K562 (cell line): ENCODE measurements around the gene CAPN5. TPM values are rescaled to one million over a fixed set of nuclear protein-coding genes. Genes with fewer than 3 reads are reported as not detected.

Source experiments
- ATAC-seq: fragments of 200-7000 bp; cut with Tn5 transposase; 3 replicates; pipeline ENCODE4 v1.9.1; 2020; ENCODE audit warnings: moderate library complexity
- BruUV-seq: library from RNA; stranded (reverse); fragments of 400-500 nt; replicated peaks from 2 replicates; lab custom pipeline; 2021; lab: Mats Ljungman, UMichigan
- CTCF ChIA-PET: fragments of 300-600 bp; formaldehyde crosslinking; extraction: SDS; loops from one replicate; lab custom pipeline; 2021; ENCODE audit warnings: low intra/inter-chr PET ratio; lab: Yijun Ruan, JAX
- POLR2A ChIA-PET: fragments of 300-600, 350-650 bp; sonication (Branson Sonifier 250); formaldehyde crosslinking; extraction: SDS; loops from one replicate; lab custom pipeline; 2021; ENCODE audit warnings: antibody characterized with exemption, inconsistent platforms; lab: Yijun Ruan, JAX
- DNase-seq, 4 experiments: peaks; one replicate each; pipeline versions ENCODE4 v3.0.0 to v3.0.0-alpha.2; 2011 to 2018; ENCODE audit warnings: low spot score in 3 of 4, mixed read lengths in 3 of 4; ENCODE audit errors: extremely low read depth in 1 of 4
- FAIRE-seq: peaks from 2 replicates; lab custom pipeline; 2011; peaks lifted over from hg19 to GRCh38; lab: Jason Lieb, UNC
- H2AFZ ChIP-seq: 2 replicates; pipeline ENCODE4 v1.6.0; 2011; ENCODE audit warnings: low read depth, low read length, control low read depth, inconsistent platforms
- H3K27ac ChIP-seq: fragments of 200-600 bp; 3 replicates; pipeline ENCODE4 v1.8.0; 2011; ENCODE audit warnings: low read depth, mild to moderate bottlenecking, control low read depth, inconsistent platforms, low read length, moderate library complexity, mixed read lengths; ENCODE audit errors: extremely low read depth
- H3K27me3 ChIP-seq, 2 experiments: fragments of 300-600 bp in 1 of 2; 2 replicates in 1 of 2; 3 replicates in 1 of 2; pipeline versions ENCODE4 v1.6.0 to v1.8.0; 2011; ENCODE audit warnings: inconsistent platforms in 2 of 2, low read length in 2 of 2, mild to moderate bottlenecking in 1 of 2, mixed read lengths in 1 of 2, moderate library complexity in 1 of 2; ENCODE audit not compliant: control insufficient read depth in 2 of 2, insufficient read depth in 2 of 2
- H3K36me3 ChIP-seq: fragments of 300-600 bp; 3 replicates; pipeline ENCODE4 v1.8.0; 2011; ENCODE audit warnings: mild to moderate bottlenecking, low read length, inconsistent platforms; ENCODE audit not compliant: control insufficient read depth, insufficient read depth
- H3K4me1 ChIP-seq, 2 experiments: fragments of 200-600 bp in 1 of 2; replicated peaks in 1 of 2; 2 replicates in 1 of 2; 3 replicates in 1 of 2; pipeline versions ENCODE4 v1.5.1 to v1.8.0; 2011; ENCODE audit warnings: inconsistent platforms in 2 of 2, low read length in 2 of 2, mild to moderate bottlenecking in 1 of 2, mixed read lengths in 1 of 2, moderate library complexity in 1 of 2; ENCODE audit not compliant: control insufficient read depth in 2 of 2, insufficient read depth in 2 of 2
- H3K4me2 ChIP-seq: 2 replicates; pipeline ENCODE4 v1.6.1; 2011; ENCODE audit warnings: low read length, control low read depth, inconsistent platforms, mixed read lengths; ENCODE audit not compliant: insufficient read depth
- H3K4me3 ChIP-seq: fragments of 200-600 bp; sonication (generic), shearing (Covaris generic); 2 replicates; pipeline ENCODE4 v1.5.1; 2016; ENCODE audit warnings: control low read depth, inconsistent platforms
- H3K79me2 ChIP-seq: fragments of 200-600 bp; 3 replicates; pipeline ENCODE4 v1.8.0; 2011; ENCODE audit warnings: low read length, inconsistent platforms; ENCODE audit not compliant: control insufficient read depth, insufficient read depth
- H3K9ac ChIP-seq, 2 experiments: 2 replicates each; pipeline versions ENCODE4 v1.6.0 to v1.6.1; 2011; ENCODE audit warnings: low read depth in 2 of 2, low read length in 2 of 2, control low read depth in 1 of 2, inconsistent platforms in 1 of 2, mild to moderate bottlenecking in 1 of 2, mixed read lengths in 1 of 2; ENCODE audit not compliant: insufficient read depth in 1 of 2
- H3K9me1 ChIP-seq: one replicate; pipeline ENCODE4 v1.6.0; 2011; ENCODE audit warnings: inconsistent platforms, mild to moderate bottlenecking, low read length, moderate library complexity; ENCODE audit not compliant: control insufficient read depth, insufficient read depth
- H3K9me3 ChIP-seq: replicated peaks from 2 replicates; pipeline ENCODE4 v1.5.1; 2011; ENCODE audit warnings: low read depth, low read length, inconsistent platforms; ENCODE audit not compliant: control insufficient read depth, insufficient read depth
- H4K20me1 ChIP-seq: replicated peaks from 2 replicates; pipeline ENCODE4 v1.6.1; 2011; ENCODE audit warnings: low read length, inconsistent platforms, mixed read lengths; ENCODE audit not compliant: control insufficient read depth, insufficient read depth
- BMI1 ChIP-seq: fragments of 150-350 bp; IDR thresholded peaks from 2 replicates; pipeline ENCODE4 v1.6.1; 2014; ENCODE audit warnings: low read length
- ELF4 ChIP-seq: fragments of 450-650 bp; formaldehyde crosslinking; IDR thresholded peaks from 2 replicates; pipeline ENCODE4 v1.4.0; 2022; ENCODE audit warnings: missing genetic modification characterization
- FOSL1 ChIP-seq: fragments of 200-800 bp; sonication (Bioruptor generic); conservative IDR thresholded peaks from 2 replicates; pipeline ENCODE4 v1.6.1; 2016; ENCODE audit warnings: missing genetic modification characterization, missing compliant biosample characterization
- IFI16 ChIP-seq: fragments of 250-450 bp; sonication (Bioruptor Pico); IDR thresholded peaks from 2 replicates; pipeline ENCODE4 v2.1.2; 2022; ENCODE audit warnings: mild to moderate bottlenecking, inconsistent platforms
- JUNB ChIP-seq: fragments of 450-650 bp; formaldehyde crosslinking; conservative IDR thresholded peaks from 2 replicates; pipeline ENCODE4 v1.4.0; 2020; ENCODE audit warnings: mild to moderate bottlenecking
- KLF13 ChIP-seq: fragments of 450-650 bp; IDR thresholded peaks from 2 replicates; pipeline ENCODE4 v1.6.1; 2016; ENCODE audit warnings: missing genetic modification characterization, low read depth, mild to moderate bottlenecking, missing compliant biosample characterization, moderate library complexity, borderline replicate concordance
- NR3C1 ChIP-seq: sonication (generic); formaldehyde crosslinking; IDR thresholded peaks from 2 replicates; pipeline ENCODE4 v1.8.1; 2022; ENCODE audit warnings: missing genetic modification reagents
- SMAD3 ChIP-seq: fragments of 450-650 bp; formaldehyde crosslinking; conservative IDR thresholded peaks from 2 replicates; pipeline ENCODE4 v1.4.0; 2020; ENCODE audit warnings: mild to moderate bottlenecking
- TBP ChIP-seq: optimal IDR thresholded peaks from 2 replicates; pipeline ENCODE3; 2011; ENCODE audit warnings: low read depth, low read length, improper control_type of control experiment
- TFAP4 ChIP-seq: sonication (generic); formaldehyde crosslinking; IDR thresholded peaks from 2 replicates; pipeline ENCODE4 v1.8.0; 2022; ENCODE audit warnings: missing genetic modification reagents, mild to moderate bottlenecking, moderate library complexity, borderline replicate concordance
- ZNF277 ChIP-seq: fragments of 250-450 bp; sonication (Bioruptor Pico); IDR thresholded peaks from 2 replicates; pipeline ENCODE4 v1.8.0; 2022; ENCODE audit warnings: inconsistent platforms, mild to moderate bottlenecking, moderate library complexity, borderline replicate concordance
- ZSCAN32 ChIP-seq: fragments of 450-650 bp; formaldehyde crosslinking; IDR thresholded peaks from 2 replicates; pipeline ENCODE4 v1.4.0; 2020; ENCODE audit warnings: mild to moderate bottlenecking, moderate library complexity
- WGBS: fragments of 100-300 bp; shearing (Covaris generic); methylation state at CpG from one replicate; pipeline ENCODE4 v1.1.6; 2016; ENCODE audit warnings: low coverage, mixed read lengths; ENCODE audit not compliant: insufficient coverage; ENCODE audit errors: missing lambda C conversion rate; 5-methylcytosine and 5-hydroxymethylcytosine counted together
- in situ Hi-C: fragments of 300-500 bp; cut with MboI; formaldehyde crosslinking; loops from 4 replicates; pipeline ENCODE4 v1.15.0; 2018; ENCODE audit warnings: inconsistent platforms, mixed read lengths
- intact Hi-C: fragments of 100-400 bp; cut with micrococcal nuclease; formaldehyde crosslinking; loops from 2 replicates; pipeline ENCODE4 v1.14.2; 2022
- polyA plus RNA-seq, 8 experiments: library from polyadenylated mRNA; depleted of rRNA in 4 of 8; stranded (reverse) in 5 of 8; unstranded in 3 of 8; fragments of >200 nt; fragmentation: Nextera tagmentation in 2 of 8; fragmentation: Illumina TruSeq in 1 of 8; extraction: Ambion mirVana in 2 of 8; extraction: Trizol in 1 of 8; gene quantifications; 2 replicates each; pipeline versions ENCODE4 v1.2.1 to v1.2.3, GENCODE V29; 2011 to 2014; ENCODE audit warnings: inconsistent platforms in 1 of 8, missing spikeins in 1 of 8
- total RNA-seq, 7 experiments: library from RNA; depleted of rRNA in 6 of 7; stranded (reverse); fragments of >200 nt in 6 of 7; fragmentation: Illumina TruSeq in 2 of 7; extraction: Trizol in 2 of 7; gene quantifications; 2 replicates each; pipeline versions ENCODE4 v1.2.1 to v1.2.3, GENCODE V29; 2011 to 2021; ENCODE audit warnings: low replicate concordance in 1 of 7

Gene CAPN5
- total and polyA plus RNA-seq, 9 of the 15 experiments (the other 6 are each of a cell fraction or from before 2014, with no cell fraction given), result 0.04 to 0.44 (median 0.14) TPM; not detected in 2

- H3K27me3 ChIP-seq, result peaks cover 3 to 43% of the 10 kb centered on the region in 2 experiments; a peak in 4 of 5 replicates
- CTCF ChIA-PET, result no interaction called here
- H3K36me3 ChIP-seq, result no peaks in the 10 kb centered on the region
- in situ Hi-C loops (no loop called here), intact Hi-C loops (no loop called here)
- H3K79me2 ChIP-seq, result no peaks in the 10 kb centered on the region
- peaks cover 3% of the 10 kb centered on the region for H3K9me1 ChIP-seq
- no peak overlapping the region for H3K9ac ChIP-seq
- DNase-seq (no peak), ATAC-seq (no peak), FAIRE-seq (no peak)
- H3K4me1 ChIP-seq, result peaks cover 6 to 13% of the 10 kb centered on the region in 2 experiments; a peak in 4 of 5 replicates
- whole genome bisulfite sequencing, result 1% methylated on average over 8 of the region's 8 CpGs
- TF ChIP-seq TBP, result no peak
- TF ChIP-seq BMI1, result no peak
- no peak for TF ChIP-seq NR3C1 (CRISPR knock-in tag)
- no peak for TF ChIP-seq ELF4 (CRISPR knock-in tag)
- no peak for TF ChIP-seq ZNF277 (CRISPR knock-in tag)
- no peak for TF ChIP-seq SMAD3
- TF ChIP-seq TFAP4, result no peak
- TF ChIP-seq IFI16 (CRISPR knock-in tag), result no peak
- no peak for TF ChIP-seq FOSL1 (tag)
- TF ChIP-seq JUNB (CRISPR knock-in tag), result no peak
- TF ChIP-seq KLF13, result no peak
- TF ChIP-seq ZSCAN32, result no peak
- H2AFZ ChIP-seq, result no peak overlapping the region
- no TSS peak for BruUV-seq
- POLR2A ChIA-PET, result interaction anchor here (0.9 kb wide), 1 partner anchor 8 kb away, joined by 3 read pairs; no protein-coding TSS in a partner anchor
- H3K27ac ChIP-seq, result no peak overlapping the region
- no peaks in the 10 kb centered on the region for H3K9me3 ChIP-seq
- H3K4me2 ChIP-seq, result no peak overlapping the region
- no peak overlapping the region for H3K4me3 ChIP-seq
- H4K20me1 ChIP-seq, result 0 out of 2 replicates have a peak, but pooled peaks cover 3% of the 10 kb centered on the region
Observed at GRCh38 chr11:77167791-77168190, 101.0 kb downstream of the CAPN5 start.
